OCI-LY7 (cell line): ENCODE data around the gene GRAMD2A. TPM values are rescaled to one million over a fixed set of nuclear protein-coding genes. Genes with fewer than 3 reads are reported as not detected.

Experiments used
- BruUV-seq: library from RNA; stranded (reverse); fragments of 400-500 nt; replicated peaks from 2 replicates; lab custom pipeline; 2021; lab: Mats Ljungman, UMichigan
- CTCF ChIA-PET: fragments of 300-600 bp; sonication (Branson Sonifier 250); formaldehyde crosslinking; loops from one replicate; lab custom pipeline; 2022; ENCODE audit warnings: antibody characterized with exemption; ENCODE audit not compliant: unreplicated experiment; lab: Charles Lee
- POLR2A ChIA-PET: fragments of 300-600 bp; sonication (Branson Sonifier 250); formaldehyde crosslinking; loops from one replicate; lab custom pipeline; 2022; ENCODE audit warnings: antibody characterized with exemption; lab: Charles Lee
- DNase-seq: peaks from one replicate; pipeline ENCODE4 v3.0.0-alpha.2; 2015; ENCODE audit warnings: low spot score
- H2AFZ ChIP-seq: fragments of 200-600 bp; sonication (generic), shearing (Covaris generic); 2 replicates; pipeline ENCODE4 v1.6.1; 2014; ENCODE audit warnings: mild to moderate bottlenecking, antibody characterized with exemption, low read length, moderate library complexity
- H3K27ac ChIP-seq: fragments of 200-600 bp; sonication (generic); 2 replicates; pipeline ENCODE4 v1.5.1; 2014; ENCODE audit warnings: mixed run types, low read depth, mild to moderate bottlenecking, moderate library complexity, low read length, inconsistent platforms; ENCODE audit not compliant: poor library complexity, severe bottlenecking
- H3K36me3 ChIP-seq: fragments of 200-600 bp; sonication (generic); 2 replicates; pipeline ENCODE4 v1.6.1; 2014; ENCODE audit warnings: mild to moderate bottlenecking, antibody characterized with exemption, low read length, moderate library complexity, mixed read lengths; ENCODE audit not compliant: insufficient read depth
- H3K4me1 ChIP-seq: fragments of 200-600 bp; sonication (generic); 2 replicates; pipeline ENCODE4 v1.5.1; 2014; ENCODE audit warnings: mild to moderate bottlenecking, low read length; ENCODE audit not compliant: insufficient read depth, poor library complexity, severe bottlenecking
- H3K4me2 ChIP-seq: fragments of 200-600 bp; sonication (generic); 2 replicates; pipeline ENCODE4 v1.6.1; 2014; ENCODE audit warnings: mild to moderate bottlenecking, low read length
- H3K4me3 ChIP-seq: fragments of 200-600 bp; sonication (generic); 2 replicates; pipeline ENCODE4 v1.5.1; 2014; ENCODE audit warnings: mild to moderate bottlenecking, low read depth, low read length; ENCODE audit not compliant: poor library complexity, severe bottlenecking
- H3K79me2 ChIP-seq: fragments of 200-600 bp; sonication (generic); 2 replicates; pipeline ENCODE4 v1.6.1; 2016; ENCODE audit warnings: low read depth, mild to moderate bottlenecking, low read length, moderate library complexity, mixed read lengths; ENCODE audit not compliant: insufficient read depth
- H3K9me2 ChIP-seq: fragments of 200-600 bp; sonication (generic); 2 replicates; pipeline ENCODE4 v1.6.1; 2016; ENCODE audit warnings: mild to moderate bottlenecking, low read length, mixed read lengths; ENCODE audit not compliant: insufficient read depth
- H3K9me3 ChIP-seq: fragments of 200-600 bp; sonication (generic); 2 replicates; pipeline ENCODE4 v1.6.1; 2014; ENCODE audit warnings: mild to moderate bottlenecking, mixed run types, low read length, mixed read lengths
- H4K20me1 ChIP-seq: fragments of 200-600 bp; sonication (generic); 2 replicates; pipeline ENCODE4 v1.6.1; 2014; ENCODE audit warnings: mild to moderate bottlenecking, antibody characterized with exemption, low read length, moderate library complexity, mixed read lengths; ENCODE audit not compliant: insufficient read depth
- EZH2phosphoT487 ChIP-seq: fragments of 200-600 bp; sonication (generic); IDR thresholded peaks from 2 replicates; pipeline ENCODE4 v1.6.1; 2018; ENCODE audit warnings: low read depth, borderline replicate concordance, mild to moderate bottlenecking, mixed run types, antibody characterized with exemption, low read length, moderate library complexity, mixed read lengths
- intact Hi-C: fragments of 100-400 bp; cut with micrococcal nuclease; formaldehyde crosslinking; loops from one replicate; pipeline ENCODE4 v1.10.0; 2022; ENCODE audit not compliant: unreplicated experiment
- total RNA-seq, 2 experiments: library from RNA; depleted of rRNA in 1 of 2; stranded (reverse); fragments of >200 nt in 1 of 2; shearing (Covaris generic) in 1 of 2; gene quantifications; 2 replicates each; pipeline ENCODE4 v1.2.3, GENCODE V29; 2014 to 2022
- TF ChIP-seq, protein P1 (sequence below): fragments of 200-600 bp; sonication (generic); conservative IDR thresholded peaks from 2 replicates; pipeline ENCODE4 v1.5.1; 2014; ENCODE audit warnings: mild to moderate bottlenecking, antibody characterized with exemption, low read length, moderate library complexity, mixed read lengths

GRAMD2A gene
- total RNA-seq, 2 experiments from 2014 or later: not detected

- Histone ChIP-seq H3K9me3 (no peaks in the 10 kb centered on the region), H3K4me3 (no peak overlapping the region), H3K4me1 (peaks cover 29% of the 10 kb centered on the region), H4K20me1 (peaks cover 16% of the 10 kb centered on the region; the same call in 1 of the 2 replicates), H3K27ac (no peak overlapping the region), H3K4me2 (no peak overlapping the region), H3K36me3 (no peaks in the 10 kb centered on the region), H3K9me2 (no peaks in the 10 kb centered on the region), H2AFZ (no peak overlapping the region), H3K79me2 (peaks cover 73% of the 10 kb centered on the region)
- BruUV-seq: no TSS peak
- ChIA-PET POLR2A (interaction anchor here (0.5 to 1.8 kb wide), 6 partner anchors 8 to 131 kb away, joined by 3 to 13 read pairs (median 4); no protein-coding TSS in a partner anchor), CTCF (no interaction called here)
- TF ChIP-seq EZH2phosphoT487: no peak
- TF ChIP-seq, protein P1, sequence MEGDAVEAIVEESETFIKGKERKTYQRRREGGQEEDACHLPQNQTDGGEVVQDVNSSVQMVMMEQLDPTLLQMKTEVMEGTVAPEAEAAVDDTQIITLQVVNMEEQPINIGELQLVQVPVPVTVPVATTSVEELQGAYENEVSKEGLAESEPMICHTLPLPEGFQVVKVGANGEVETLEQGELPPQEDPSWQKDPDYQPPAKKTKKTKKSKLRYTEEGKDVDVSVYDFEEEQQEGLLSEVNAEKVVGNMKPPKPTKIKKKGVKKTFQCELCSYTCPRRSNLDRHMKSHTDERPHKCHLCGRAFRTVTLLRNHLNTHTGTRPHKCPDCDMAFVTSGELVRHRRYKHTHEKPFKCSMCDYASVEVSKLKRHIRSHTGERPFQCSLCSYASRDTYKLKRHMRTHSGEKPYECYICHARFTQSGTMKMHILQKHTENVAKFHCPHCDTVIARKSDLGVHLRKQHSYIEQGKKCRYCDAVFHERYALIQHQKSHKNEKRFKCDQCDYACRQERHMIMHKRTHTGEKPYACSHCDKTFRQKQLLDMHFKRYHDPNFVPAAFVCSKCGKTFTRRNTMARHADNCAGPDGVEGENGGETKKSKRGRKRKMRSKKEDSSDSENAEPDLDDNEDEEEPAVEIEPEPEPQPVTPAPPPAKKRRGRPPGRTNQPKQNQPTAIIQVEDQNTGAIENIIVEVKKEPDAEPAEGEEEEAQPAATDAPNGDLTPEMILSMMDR: no peak
- DNase-seq: no peak
- intact Hi-C loops: no loop called here
Measured at GRCh38 chr15:72112805-72113204, 84.8 kb downstream of the GRAMD2A start.

DNA sequence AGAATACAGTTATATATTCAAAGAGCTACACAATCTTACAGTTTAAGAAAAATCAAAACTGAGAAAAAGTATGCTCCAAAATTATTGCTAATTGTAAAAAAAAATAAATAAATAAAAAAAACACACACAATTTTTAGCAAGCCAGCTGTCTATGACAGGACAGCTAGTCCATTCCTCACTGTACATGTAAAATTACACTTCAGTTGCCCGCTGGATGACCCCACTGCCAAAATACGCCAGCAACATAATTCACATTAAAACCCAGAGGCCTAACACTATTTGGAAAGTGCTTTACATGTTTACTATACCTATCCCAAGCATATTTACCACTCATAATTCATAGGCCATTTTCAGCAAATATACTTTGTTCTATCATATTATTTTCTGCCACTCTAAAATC lies 85.5 kb downstream of the GRAMD2A start:
- peaks cover 16% of the 10 kb centered on the region; the same call in 1 of the 2 replicates for H4K20me1 ChIP-seq
- TF ChIP-seq, protein P1: no peak
- no peak for TF ChIP-seq EZH2phosphoT487
- POLR2A ChIA-PET: interaction anchor here (0.7 to 1.2 kb wide), 3 partner anchors 8 to 27 kb away, joined by 3 to 4 read pairs (median 4); no protein-coding TSS in a partner anchor
- no peaks in the 10 kb centered on the region for H3K36me3 ChIP-seq
- CTCF ChIA-PET: no interaction called here
- no TSS peak for BruUV-seq
- intact Hi-C loops: no loop called here
- H3K9me3 ChIP-seq: no peaks in the 10 kb centered on the region
- no peak overlapping the region for H3K27ac ChIP-seq
- peaks cover 78% of the 10 kb centered on the region for H3K79me2 ChIP-seq
- H3K9me2 ChIP-seq: no peaks in the 10 kb centered on the region
- H3K4me3 ChIP-seq: no peak overlapping the region
- H3K4me2 ChIP-seq: no peak overlapping the region
- H3K4me1 ChIP-seq: peaks cover 35% of the 10 kb centered on the region
- no peak overlapping the region for H2AFZ ChIP-seq
- no peak for DNase-seq

DNA sequence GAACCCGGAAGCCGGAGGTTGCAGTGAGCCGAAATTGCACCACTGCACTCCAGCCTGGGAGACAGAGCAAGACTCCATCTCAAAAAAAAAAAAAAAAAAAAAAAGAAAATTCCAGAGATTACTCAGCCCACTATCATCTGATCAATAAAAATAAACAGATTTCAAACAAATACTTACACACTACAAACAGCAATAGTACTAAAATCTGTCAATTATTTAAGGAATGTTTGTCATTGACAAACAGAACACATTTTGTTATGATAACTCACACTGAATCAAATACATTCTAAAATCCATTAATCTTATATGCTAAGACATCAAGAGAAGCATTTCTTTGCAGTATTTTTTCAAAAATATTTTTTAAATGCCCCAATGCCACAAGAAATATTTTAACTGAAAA lies 87.2 kb downstream of the GRAMD2A start:
- Histone ChIP-seq H4K20me1 (peaks cover 12% of the 10 kb centered on the region; the same call in 1 of the 2 replicates), H3K4me3 (no peak overlapping the region), H3K4me2 (no peak overlapping the region), H3K9me3 (no peaks in the 10 kb centered on the region), H3K27ac (no peak overlapping the region), H2AFZ (no peak overlapping the region), H3K36me3 (no peaks in the 10 kb centered on the region), H3K9me2 (no peaks in the 10 kb centered on the region), H3K4me1 (peaks cover 33% of the 10 kb centered on the region), H3K79me2 (peaks cover 76% of the 10 kb centered on the region)
- ChIA-PET CTCF (no interaction called here), POLR2A (interaction anchor here (0.6 to 1.2 kb wide), 4 partner anchors 8 to 49 kb away, joined by 3 to 5 read pairs (median 3); partner anchors contain the start of genes MYO9A and SENP8)
- TF ChIP-seq EZH2phosphoT487: no peak
- TF ChIP-seq, protein P1: no peak
- DNase-seq: no peak
- intact Hi-C loops: no loop called here
- no TSS peak for BruUV-seq
